Esophagus muscularis mucosa (tissue), 4 donors: Measurements from ENCODE around the gene PHGDH.

Source experiments
- CTCF ChIP-seq, 3 experiments: fragments of 200-600 bp in 2 of 3; fragments of 450-650 bp in 1 of 3; sonication (generic) in 2 of 3; IDR thresholded peaks; one replicate each; pipeline ENCODE4 v1.5.1; 2017 to 2019; ENCODE audit warnings: antibody characterized with exemption in 3 of 3, mild to moderate bottlenecking in 2 of 3, moderate library complexity in 1 of 3
- EP300 ChIP-seq: sonication (generic); formaldehyde crosslinking; IDR thresholded peaks from one replicate; pipeline ENCODE4 v1.6.1; 2017; ENCODE audit warnings: antibody characterized with exemption
- POLR2A ChIP-seq: fragments of 450-650 bp; IDR thresholded peaks from one replicate; pipeline ENCODE4 v1.6.1; 2017; ENCODE audit warnings: antibody characterized with exemption, moderate library complexity, mild to moderate bottlenecking, low read depth
- POLR2AphosphoS5 ChIP-seq, 2 donors: sonication (generic); formaldehyde crosslinking; IDR thresholded peaks; one replicate each; pipeline ENCODE4 v1.6.1; 2017; ENCODE audit warnings: antibody characterized with exemption in 2 of 2

- no peak for TF ChIP-seq EP300
- no peak for TF ChIP-seq CTCF (IDR thresholded peaks at IDR 0.05)
- no peak for TF ChIP-seq POLR2A
- no peak for TF ChIP-seq POLR2AphosphoS5 (IDR thresholded peaks at IDR 0.05)
Observed at GRCh38 chr1:119702384-119702783, 9.3 kb upstream of the PHGDH start.
